Activated CD4-positive, alpha-beta memory T cell treated with anti-CD3 and anti-CD28 coated beads, Interleukin-2, amount 10 ng/mL, durations not matched to agents 7 days and 5 days (primary cell): ENCODE measurements around the gene PLAAT3. TPM values are rescaled to one million over a fixed set of nuclear protein-coding genes. Genes with fewer than 3 reads are reported as not detected.

Source experiments
- CTCF ChIA-PET: fragments of 350-600 bp; sonication (Branson Sonifier 250); formaldehyde crosslinking; loops from one replicate; lab custom pipeline; 2021; ENCODE audit warnings: antibody characterized with exemption, inconsistent platforms; lab: Charles Lee
- POLR2A ChIA-PET: fragments of 350-600 bp; sonication (Branson Sonifier 250); formaldehyde crosslinking; loops from one replicate; lab custom pipeline; 2021; ENCODE audit warnings: antibody characterized with exemption; lab: Charles Lee
- DNase-seq: peaks from one replicate; pipeline ENCODE4 v3.0.0-alpha.2; 2020
- H3K27ac Mint-ChIP-seq: one replicate; pipeline ENCODE4 v1.8.0; 2021; ENCODE audit warnings: mild to moderate bottlenecking, mixed read lengths
- H3K27me3 Mint-ChIP-seq: one replicate; pipeline ENCODE4 v1.8.0; 2021; ENCODE audit warnings: mixed read lengths
- H3K36me3 Mint-ChIP-seq: one replicate; pipeline ENCODE4 v1.8.0; 2021; ENCODE audit warnings: low read depth, mixed read lengths
- H3K4me1 Mint-ChIP-seq: one replicate; pipeline ENCODE4 v1.8.0; 2021; ENCODE audit warnings: mixed read lengths
- H3K4me3 Mint-ChIP-seq: one replicate; pipeline ENCODE4 v1.8.0; 2021; ENCODE audit warnings: mild to moderate bottlenecking, mixed read lengths
- H3K9me3 Mint-ChIP-seq: one replicate; pipeline ENCODE4 v1.8.0; 2021; ENCODE audit warnings: mixed read lengths
- total RNA-seq, 2 experiments: library from RNA; stranded (reverse); gene quantifications; one replicate each; pipeline ENCODE4 v1.2.3, GENCODE V29; 2021

PLAAT3 gene
- total RNA-seq, 2 experiments from 2014 or later: 13.1 to 14.9 TPM

DNA sequence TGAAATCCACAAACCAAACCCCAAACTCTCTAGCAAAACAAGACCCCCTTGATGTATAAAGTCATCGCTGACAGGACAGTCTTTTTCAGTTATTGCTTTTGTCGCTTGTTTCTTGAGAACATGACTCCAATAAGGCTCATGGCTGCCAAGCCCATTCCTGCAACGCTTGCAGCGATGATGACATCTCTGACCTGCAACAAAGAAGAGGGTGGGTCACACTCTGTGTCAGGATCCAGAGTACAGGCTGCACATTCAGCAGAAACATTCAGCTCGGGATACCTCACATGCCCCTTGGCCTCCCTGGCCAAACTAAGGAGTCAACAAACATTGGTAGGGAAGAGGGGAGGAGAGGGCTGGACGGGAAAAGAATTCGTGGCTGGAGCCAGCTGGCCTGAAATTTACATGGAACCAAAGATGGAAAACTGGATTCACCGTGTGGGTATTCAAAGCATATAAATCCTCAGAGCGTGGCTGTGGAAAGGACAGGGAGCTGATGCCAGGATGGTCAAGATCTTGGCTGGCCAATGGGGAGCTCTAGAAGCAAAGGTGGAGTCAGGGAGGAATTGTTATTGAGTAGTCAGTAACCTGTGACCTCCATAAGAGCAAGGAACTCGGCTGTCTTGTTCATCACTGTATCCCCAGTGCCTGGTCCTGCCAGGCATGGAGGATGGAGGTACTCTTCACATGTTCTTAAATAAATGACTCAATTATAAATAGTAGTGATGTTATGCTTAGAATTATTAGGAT lies 39.2 kb downstream of the PLAAT3 start:
- ChIA-PET POLR2A (interaction anchor here (1.0 to 1.7 kb wide), 4 partner anchors 22 to 96 kb away, joined by 3 to 11 read pairs (median 4); partner anchors contain the start of genes ATL3 and PLAAT4), CTCF (interaction anchor here (1.2 kb wide), 1 partner anchor 42 kb away, joined by 3 read pairs; no protein-coding TSS in a partner anchor)
- H3K4me3 Mint-ChIP-seq: peak overlapping the region; percentile 64
- peaks cover 22% of the 10 kb centered on the region for H3K4me1 Mint-ChIP-seq
- no peak for DNase-seq
- peak overlapping the region; percentile 81 for H3K27ac Mint-ChIP-seq
- peaks cover 5% of the 10 kb centered on the region for H3K9me3 Mint-ChIP-seq
- H3K36me3 Mint-ChIP-seq: peaks cover 18% of the 10 kb centered on the region
- H3K27me3 Mint-ChIP-seq: peaks cover 5% of the 10 kb centered on the region

GRCh38 chr11:63573881-63574855 lies 40.1 kb downstream of the PLAAT3 start:
- peaks cover 5% of the 10 kb centered on the region for H3K27me3 Mint-ChIP-seq
- ChIA-PET POLR2A (interaction anchor here (0.6 to 1.7 kb wide), 5 partner anchors 8 to 97 kb away, joined by 3 to 11 read pairs (median 4); partner anchors contain the start of genes ATL3 and PLAAT4), CTCF (interaction anchor here (1.0 to 1.7 kb wide), 3 partner anchors 10 to 164 kb away, joined by 3 to 7 read pairs (median 3); no protein-coding TSS in a partner anchor)
- peak overlapping the region; percentile 81 for H3K27ac Mint-ChIP-seq
- peaks cover 2% of the 10 kb centered on the region for H3K9me3 Mint-ChIP-seq
- DNase-seq: peak; percentile 54
- peaks cover 22% of the 10 kb centered on the region for H3K4me1 Mint-ChIP-seq
- peaks cover 15% of the 10 kb centered on the region for H3K36me3 Mint-ChIP-seq
- H3K4me3 Mint-ChIP-seq: peak overlapping the region; percentile 64

DNA sequence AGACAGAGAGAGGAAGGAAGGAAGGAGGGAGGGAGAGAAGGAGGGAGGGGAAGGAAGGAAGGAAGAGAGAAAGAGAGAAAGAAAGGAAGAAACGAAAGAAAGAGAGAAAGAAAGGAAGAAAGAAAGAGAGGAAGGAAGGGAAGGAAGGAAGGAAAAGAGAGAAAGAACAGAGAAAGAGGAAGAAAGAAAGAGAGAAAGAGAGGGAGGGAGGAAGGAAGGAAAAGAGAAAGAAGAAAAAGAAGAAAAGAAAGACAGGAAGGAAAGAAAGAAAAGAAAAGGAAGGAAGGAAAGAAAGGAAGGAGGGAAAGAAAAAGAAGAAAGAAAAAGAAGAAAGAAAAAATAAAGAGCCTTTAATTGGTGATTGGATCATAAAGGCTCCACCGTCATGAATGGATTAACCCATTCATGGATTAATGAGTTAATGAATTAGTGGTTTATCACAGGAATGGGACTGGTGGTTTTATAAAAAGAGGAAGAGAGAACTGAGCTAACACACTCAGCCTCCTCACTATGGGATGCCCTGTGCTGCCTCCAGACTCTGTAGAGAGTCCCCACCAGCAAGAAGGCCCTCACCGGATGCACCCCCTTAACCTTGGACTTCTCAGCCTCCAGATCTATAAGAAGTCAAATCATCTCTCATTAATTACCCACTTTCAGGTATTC lies 42.1 kb downstream of the PLAAT3 start:
- no peak overlapping the region for H3K27ac Mint-ChIP-seq
- CTCF ChIA-PET: no interaction called here

DNA sequence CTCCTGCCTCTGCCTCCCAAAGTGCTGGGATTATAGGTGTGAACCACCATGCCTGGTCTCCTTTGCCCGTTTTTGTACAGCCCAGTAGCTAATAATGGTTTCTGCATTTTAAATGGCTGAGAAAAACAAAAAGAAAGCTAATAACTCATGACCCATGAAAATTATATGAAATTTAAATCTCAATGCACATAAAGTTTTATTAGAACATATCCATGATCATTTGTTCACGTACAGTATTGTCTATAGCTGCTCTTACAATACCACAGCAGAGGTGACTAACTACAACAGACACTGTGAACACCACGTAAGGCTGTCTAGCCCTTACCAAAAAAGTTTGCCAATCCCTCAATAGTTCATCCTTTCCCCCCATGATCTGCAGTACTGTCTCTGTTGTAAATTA lies 44.7 kb downstream of the PLAAT3 start:
- Mint-ChIP-seq H3K4me3 (no peak overlapping the region), H3K27me3 (peaks cover 5% of the 10 kb centered on the region), H3K27ac (no peak overlapping the region), H3K4me1 (peaks cover 48% of the 10 kb centered on the region), H3K9me3 (no peaks in the 10 kb centered on the region), H3K36me3 (peaks cover 8% of the 10 kb centered on the region)
- ChIA-PET CTCF (no interaction called here), POLR2A (no interaction called here)
- no peak for DNase-seq

More for the DNA sequence above, 42.1 kb downstream of the PLAAT3 start:
- H3K4me1 Mint-ChIP-seq: peaks cover 35% of the 10 kb centered on the region
- H3K4me3 Mint-ChIP-seq: no peak overlapping the region
- POLR2A ChIA-PET: interaction anchor here (0.6 kb wide), 1 partner anchor 23 kb away, joined by 4 read pairs; no protein-coding TSS in a partner anchor
- peaks cover 5% of the 10 kb centered on the region for H3K27me3 Mint-ChIP-seq
- peaks cover 8% of the 10 kb centered on the region for H3K36me3 Mint-ChIP-seq
- DNase-seq: no peak
- no peaks in the 10 kb centered on the region for H3K9me3 Mint-ChIP-seq

DNA sequence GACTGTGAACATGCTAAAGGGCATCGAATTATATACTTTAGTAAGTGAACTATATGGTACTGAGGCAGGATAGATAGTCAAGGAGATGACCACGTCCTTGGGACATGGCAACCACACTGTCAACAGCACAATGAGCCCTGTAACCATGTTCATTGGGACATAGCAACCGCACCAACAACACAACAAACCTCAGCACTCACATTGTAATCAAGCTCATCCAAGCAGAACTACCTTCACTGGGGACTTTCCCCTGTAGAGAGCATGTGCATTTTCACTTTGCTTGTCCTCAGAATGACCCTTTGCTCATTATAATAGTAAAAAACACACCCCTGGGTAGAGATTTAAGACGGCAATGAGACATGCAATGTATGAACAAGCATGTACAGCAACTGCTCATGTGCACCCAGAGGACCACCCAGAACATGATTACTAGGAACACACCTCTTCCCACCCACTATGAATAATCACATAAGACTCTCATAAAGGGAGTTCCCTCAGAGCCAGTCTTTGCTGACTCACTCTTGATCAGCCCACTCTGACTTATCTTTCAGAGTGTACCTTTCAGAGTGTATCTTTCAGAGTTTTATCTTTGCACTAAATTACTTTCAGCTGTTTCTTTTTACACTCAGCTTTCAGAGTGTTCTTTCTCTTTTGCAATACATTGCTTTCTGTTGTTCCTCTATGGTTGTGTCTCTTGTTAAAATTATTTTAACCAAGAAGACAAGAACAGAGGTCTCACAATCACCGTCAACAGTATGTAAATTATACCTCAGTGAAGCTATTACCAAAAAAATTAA lies 47.0 kb downstream of the PLAAT3 start:
- H3K4me1 Mint-ChIP-seq: peaks cover 49% of the 10 kb centered on the region

DNA sequence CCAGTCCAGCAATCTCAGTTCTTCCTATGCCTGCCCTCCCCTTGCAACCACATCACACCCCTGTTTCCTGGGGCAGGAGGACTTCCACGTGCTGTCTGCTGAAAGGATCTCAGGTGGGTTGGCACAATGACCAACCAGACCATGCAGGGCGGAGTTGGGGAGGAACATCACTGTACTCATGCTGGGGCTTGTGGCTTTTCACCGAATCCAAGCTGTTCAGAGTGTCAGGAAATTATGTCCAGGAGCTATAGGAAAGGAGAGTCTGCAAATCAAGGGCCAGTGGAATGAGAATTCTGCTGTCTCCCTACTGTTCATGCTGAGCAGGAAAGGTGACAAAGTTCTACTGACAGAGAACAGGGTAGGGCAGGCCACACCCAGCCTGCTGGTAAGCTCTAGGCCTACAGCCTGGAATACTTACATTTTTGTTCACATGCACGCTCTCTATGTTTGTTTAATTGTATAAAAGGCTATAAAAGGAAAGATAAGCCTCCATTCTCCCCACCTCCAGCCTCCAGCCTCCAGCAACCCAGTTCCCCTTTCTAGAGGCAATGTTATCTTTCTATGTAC lies 49.4 kb downstream of the PLAAT3 start:
- Mint-ChIP-seq H3K9me3 (no peaks in the 10 kb centered on the region), H3K27me3 (no peaks in the 10 kb centered on the region), H3K4me1 (peaks cover 63% of the 10 kb centered on the region), H3K27ac (peak overlapping the region; percentile 22), H3K4me3 (no peak overlapping the region), H3K36me3 (no peaks in the 10 kb centered on the region)
- CTCF ChIA-PET: interaction anchor here (0.9 to 1.6 kb wide), 2 partner anchors 8 to 22 kb away, joined by 3 to 7 read pairs; no protein-coding TSS in a partner anchor
- DNase-seq: no peak
- POLR2A ChIA-PET: interaction anchor here (1.2 to 4.7 kb wide), 4 partner anchors 10 to 105 kb away, joined by 4 to 26 read pairs (median 11); partner anchors contain the start of genes ATL3 and PLAAT4

More for the DNA sequence above, 47.0 kb downstream of the PLAAT3 start:
- H3K4me3 Mint-ChIP-seq: peak overlapping the region; percentile 44
- peak; percentile 72 for DNase-seq
- no peaks in the 10 kb centered on the region for H3K36me3 Mint-ChIP-seq
- POLR2A ChIA-PET: interaction anchor here (0.7 to 2.3 kb wide), 8 partner anchors 9 to 76 kb away, joined by 3 to 22 read pairs (median 4); partner anchors contain the start of genes PLAAT4 and PLAAT5
- H3K27ac Mint-ChIP-seq: peak overlapping the region; percentile 78
- H3K27me3 Mint-ChIP-seq: peaks cover 5% of the 10 kb centered on the region
- CTCF ChIA-PET: interaction anchor here (0.5 to 1.7 kb wide), 4 partner anchors 12 to 31 kb away, joined by 3 to 6 read pairs (median 4); partner anchors contain the start of gene PLAAT4
- no peaks in the 10 kb centered on the region for H3K9me3 Mint-ChIP-seq

GRCh38 chr11:63564056-63564774 lies 50.0 kb downstream of the PLAAT3 start:
- H3K27ac Mint-ChIP-seq: peak overlapping the region; percentile 22
- DNase-seq: peak; percentile 41
- H3K36me3 Mint-ChIP-seq: no peaks in the 10 kb centered on the region
- H3K4me1 Mint-ChIP-seq: peaks cover 64% of the 10 kb centered on the region
- H3K27me3 Mint-ChIP-seq: no peaks in the 10 kb centered on the region
- POLR2A ChIA-PET: interaction anchor here (0.6 to 4.7 kb wide), 7 partner anchors 9 to 106 kb away, joined by 3 to 26 read pairs (median 4); partner anchors contain the start of genes ATL3 and PLAAT4
- no peaks in the 10 kb centered on the region for H3K9me3 Mint-ChIP-seq
- H3K4me3 Mint-ChIP-seq: no peak overlapping the region
- CTCF ChIA-PET: interaction anchor here (0.8 to 1.6 kb wide), 3 partner anchors 9 to 27 kb away, joined by 3 to 7 read pairs (median 4); no protein-coding TSS in a partner anchor

- no peaks in the 10 kb centered on the region for H3K27me3 Mint-ChIP-seq
- H3K36me3 Mint-ChIP-seq: no peaks in the 10 kb centered on the region
- H3K4me3 Mint-ChIP-seq: no peak within 1 kb of the TSS
- no peak within 1 kb of the TSS for H3K27ac Mint-ChIP-seq
- no peaks in the 10 kb centered on the region for H3K9me3 Mint-ChIP-seq
- ChIA-PET POLR2A (interaction anchor here (0.8 to 4.7 kb wide), 7 partner anchors 8 to 107 kb away, joined by 3 to 26 read pairs (median 4); partner anchors contain the start of genes ATL3 and PLAAT4), CTCF (interaction anchor here (0.8 to 1.6 kb wide), 4 partner anchors 10 to 84 kb away, joined by 4 to 7 read pairs (median 4); no protein-coding TSS in a partner anchor)
- peaks cover 60% of the 10 kb centered on the region for H3K4me1 Mint-ChIP-seq
- no peak for DNase-seq
These were observed 50.8 kb downstream of the PLAAT3 start, which contains the start of gene PLAAT2 for GRCh38 chr11:63563201-63564055. Gene PLAAT2, minus strand, starts transcription at chr11:63563379. Its CDS starts 55 bp downstream, at chr11:63563324.

GRCh38 chr11:63560506-63561180 lies 53.6 kb downstream of the PLAAT3 start:
- Mint-ChIP-seq H3K4me3 (no peak overlapping the region), H3K27ac (no peak overlapping the region), H3K4me1 (peaks cover 37% of the 10 kb centered on the region), H3K36me3 (no peaks in the 10 kb centered on the region), H3K9me3 (no peaks in the 10 kb centered on the region), H3K27me3 (no peaks in the 10 kb centered on the region)
- DNase-seq: no peak
- POLR2A ChIA-PET: interaction anchor here (1.6 kb wide), 1 partner anchor 23 kb away, joined by 5 read pairs; no protein-coding TSS in a partner anchor
- CTCF ChIA-PET: no interaction called here
